GM19468 (cell line): ENCODE results near the gene PDZRN4.
"Not testable (repeated sequence)": the region's sequence is repeated elsewhere in the genome, so short reads cannot be mapped to it uniquely, and the experiment has no call there.

ENCODE experiments used
- ATAC-seq: cut with Tn5 transposase; IDR thresholded peaks from one replicate; pipeline ENCODE4 v1.9.1; 2021; ENCODE audit warnings: mild to moderate bottlenecking, moderate library complexity, moderate number of reproducible peaks; ENCODE audit not compliant: unreplicated experiment; ENCODE audit errors: extremely low read depth

Gene PDZRN4

DNA sequence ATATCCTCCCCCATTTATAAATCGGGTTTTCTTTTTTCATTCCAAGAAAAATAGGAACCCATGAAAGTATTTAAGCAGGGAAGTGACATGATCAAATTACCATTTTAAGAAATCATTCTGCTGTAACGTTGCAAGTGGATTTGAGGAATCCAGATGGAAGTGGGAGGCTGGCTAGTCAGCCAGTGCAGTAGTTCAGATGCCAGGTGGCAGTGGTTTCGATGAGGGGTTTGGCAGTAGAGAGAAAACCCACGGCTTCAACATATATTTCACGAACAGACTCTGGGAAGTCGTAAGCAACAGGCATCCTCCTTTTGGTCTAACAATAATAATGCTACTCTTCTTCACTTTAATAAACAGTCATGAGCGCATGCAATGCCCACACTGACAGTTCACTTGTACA, 25.0 kb downstream of the PDZRN4 start:
- ATAC-seq, result no peak

DNA sequence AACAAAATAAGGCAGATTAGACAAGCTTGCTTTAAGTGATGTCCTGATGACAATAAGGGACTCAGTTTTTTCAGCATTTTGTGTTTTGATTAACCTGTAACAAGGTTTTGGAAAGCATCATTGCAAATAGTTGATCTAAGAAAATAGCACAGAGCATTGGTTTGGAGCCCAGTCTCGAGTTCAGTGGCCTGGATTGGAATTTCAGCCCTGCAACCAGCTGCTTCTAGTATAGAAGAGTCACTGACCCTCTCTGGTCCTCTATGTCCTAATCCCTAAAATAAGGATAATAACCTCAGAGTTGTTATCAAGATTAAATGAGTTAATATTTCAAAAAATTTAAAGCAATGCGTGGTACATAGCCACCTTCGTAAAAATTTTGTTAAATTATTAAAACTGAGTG, 25.5 kb downstream of the PDZRN4 start:
- no peak for ATAC-seq

DNA sequence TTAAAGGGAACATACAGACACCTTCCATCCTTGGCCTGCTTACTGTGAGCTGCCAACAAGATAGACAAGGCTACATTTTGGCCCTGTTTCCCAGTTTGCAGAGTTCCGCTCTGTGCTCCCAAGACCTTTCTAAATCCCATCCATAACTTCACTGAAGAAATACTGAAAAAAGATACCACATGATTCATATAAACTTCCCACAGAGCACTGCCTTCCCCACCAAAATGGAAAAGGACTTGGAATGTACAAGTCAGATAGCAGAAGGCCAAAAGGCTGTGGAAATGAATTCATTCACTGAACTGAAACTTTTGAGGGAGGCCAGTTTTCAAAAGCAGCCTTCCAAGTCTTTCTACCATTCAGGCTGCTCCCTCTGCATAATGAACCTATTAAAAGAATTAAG, 29.6 kb downstream of the PDZRN4 start:
- ATAC-seq, result no peak

DNA sequence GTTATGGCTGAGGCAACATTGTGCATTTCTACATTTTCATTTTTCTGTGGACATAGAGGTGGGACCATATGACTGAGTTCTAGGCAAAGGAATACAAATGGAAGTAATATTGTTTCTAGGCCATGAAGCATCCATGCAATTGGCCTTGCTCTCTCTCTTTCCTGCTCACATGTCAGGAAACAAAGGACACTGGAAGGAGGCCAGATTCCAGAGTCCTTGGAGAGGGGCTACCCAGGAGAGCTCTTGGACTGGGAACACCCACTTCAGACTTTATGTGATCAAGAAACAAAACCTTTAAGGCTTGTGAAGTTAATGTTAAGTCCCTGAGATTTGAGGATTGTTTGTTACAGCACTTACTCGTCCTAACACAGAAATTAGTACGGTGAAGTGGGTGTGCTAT, 32.8 kb downstream of the PDZRN4 start:
- ATAC-seq, result no peak

DNA sequence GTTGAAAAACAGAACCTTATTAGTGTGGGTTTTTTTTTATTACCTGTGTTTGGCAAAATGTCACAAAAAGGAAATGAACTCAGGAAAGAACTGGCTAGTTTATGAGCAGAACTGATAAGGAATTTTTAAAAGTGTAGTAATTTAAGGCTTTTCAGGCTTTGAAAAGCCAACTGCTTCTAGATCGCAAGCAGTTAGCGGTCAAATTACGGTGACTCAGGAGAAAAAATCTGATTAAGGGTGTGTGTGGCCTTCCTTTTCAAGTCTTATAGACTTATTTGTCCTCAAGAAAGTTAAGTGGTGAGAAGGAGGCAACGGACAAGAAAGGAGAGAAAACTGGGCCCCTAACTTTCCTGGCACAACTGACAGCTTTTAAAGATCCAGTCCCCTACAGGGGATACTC, 33.4 kb downstream of the PDZRN4 start:
- no peak for ATAC-seq

DNA sequence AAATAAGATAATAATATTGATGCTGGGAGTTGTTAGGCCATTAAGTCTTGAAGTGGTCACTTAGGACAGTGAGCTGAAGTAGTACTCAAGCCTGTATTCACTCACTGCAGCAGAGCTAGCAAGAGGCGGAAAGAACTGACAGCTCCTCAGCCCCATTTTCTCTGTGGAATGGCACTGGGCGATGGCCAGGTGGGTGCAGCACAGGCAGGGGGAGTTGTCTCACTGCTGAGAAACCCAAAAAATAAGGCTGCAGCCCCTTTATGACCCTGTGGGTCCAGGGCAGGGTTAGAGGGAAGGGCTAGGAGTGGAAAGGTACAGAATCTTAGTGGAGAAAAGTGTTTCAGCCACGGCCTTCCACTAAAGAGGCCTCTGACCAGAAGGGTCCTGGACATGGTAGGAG, 35.5 kb downstream of the PDZRN4 start:
- ATAC-seq, result no peak

DNA sequence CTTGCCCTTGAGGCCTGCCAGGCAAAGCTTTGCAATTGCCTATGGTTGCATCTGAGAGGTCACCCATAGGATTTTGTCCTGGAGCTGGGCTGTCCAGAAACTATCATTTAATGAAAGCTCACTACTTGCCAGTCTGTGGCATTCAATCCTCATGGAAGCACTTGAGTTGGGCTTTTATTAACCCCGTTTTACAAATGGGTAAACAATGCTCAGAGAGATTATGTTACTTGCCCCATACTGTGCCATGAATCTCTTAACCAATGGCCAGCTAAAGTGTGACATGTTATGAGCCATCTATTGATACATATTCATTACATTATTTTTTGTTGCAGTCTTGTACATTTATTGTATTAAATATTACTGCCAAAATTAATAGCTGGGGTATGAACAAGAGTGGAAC, 35.9 kb downstream of the PDZRN4 start:
- no peak for ATAC-seq

DNA sequence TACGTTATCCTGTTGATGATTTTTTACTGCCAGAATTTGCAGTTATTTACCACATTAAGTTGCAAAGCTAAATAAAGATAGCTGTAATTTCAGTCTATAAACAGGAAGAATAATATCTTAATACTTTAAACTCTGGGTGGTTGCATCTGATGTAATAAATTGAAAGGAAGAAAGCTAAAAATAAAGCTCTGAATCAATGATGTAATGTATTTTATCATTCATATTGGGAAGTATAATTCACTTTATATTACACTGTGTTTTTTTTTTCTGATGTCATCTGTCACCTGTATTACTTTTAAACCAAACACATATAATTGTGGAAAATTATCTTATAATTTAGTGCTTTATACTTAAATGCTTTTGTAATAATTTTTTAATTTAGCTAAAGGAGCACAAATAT, 37.1 kb downstream of the PDZRN4 start:
- ATAC-seq, result no peak

DNA sequence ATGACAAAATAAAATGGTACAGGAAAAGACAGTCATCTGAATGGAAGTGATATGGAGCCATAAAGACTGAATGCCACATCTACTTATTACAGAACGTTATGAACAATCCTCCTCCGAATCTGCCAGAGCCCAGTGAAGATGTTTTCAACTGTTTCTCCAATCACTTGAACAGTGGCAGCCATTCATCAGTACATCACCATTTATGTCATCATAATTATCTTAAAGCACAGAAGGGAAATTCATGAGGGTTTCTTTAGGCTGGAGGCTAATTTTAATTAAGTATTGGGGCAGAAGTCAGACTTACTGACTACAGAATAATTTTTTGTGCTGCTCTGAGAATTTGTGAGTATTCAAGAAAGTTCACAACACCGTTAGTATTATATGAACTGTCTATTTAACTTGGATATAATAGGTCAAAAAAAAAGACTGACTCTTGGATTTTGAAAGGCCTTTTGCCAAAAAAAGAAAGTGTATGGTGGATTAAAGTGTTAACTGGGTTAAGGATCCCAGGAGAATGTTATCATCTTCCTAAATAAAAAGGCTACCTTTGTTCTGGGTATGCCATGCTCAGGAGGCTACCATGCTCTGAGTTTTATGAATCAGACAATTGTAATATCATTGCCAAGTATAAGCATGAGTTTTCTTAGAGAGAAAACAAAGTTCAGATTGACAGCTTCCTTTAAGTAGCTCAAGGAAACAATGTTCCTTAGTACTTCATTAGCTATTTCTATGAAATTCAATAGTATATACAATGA, 40.1 kb downstream of the PDZRN4 start:
- ATAC-seq, result no peak

DNA sequence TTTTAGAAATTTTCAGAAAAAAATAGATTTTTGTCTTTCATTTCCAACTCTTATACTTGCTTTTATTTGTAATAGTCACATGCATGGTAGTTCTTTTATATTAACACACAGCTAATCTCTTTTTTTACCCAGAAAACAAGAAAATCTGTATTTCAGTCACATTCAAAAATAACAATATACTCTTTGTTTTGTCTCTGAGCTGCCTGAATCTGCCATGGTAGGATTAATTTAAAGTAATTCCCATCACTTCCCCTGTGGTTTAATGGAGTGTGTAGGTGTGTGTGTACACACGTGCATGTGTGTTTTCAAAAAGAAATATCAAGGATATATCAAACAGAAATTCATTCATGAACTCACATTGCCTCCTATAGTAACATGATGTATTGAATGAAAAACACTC, 42.6 kb downstream of the PDZRN4 start:
- ATAC-seq, result no peak

DNA sequence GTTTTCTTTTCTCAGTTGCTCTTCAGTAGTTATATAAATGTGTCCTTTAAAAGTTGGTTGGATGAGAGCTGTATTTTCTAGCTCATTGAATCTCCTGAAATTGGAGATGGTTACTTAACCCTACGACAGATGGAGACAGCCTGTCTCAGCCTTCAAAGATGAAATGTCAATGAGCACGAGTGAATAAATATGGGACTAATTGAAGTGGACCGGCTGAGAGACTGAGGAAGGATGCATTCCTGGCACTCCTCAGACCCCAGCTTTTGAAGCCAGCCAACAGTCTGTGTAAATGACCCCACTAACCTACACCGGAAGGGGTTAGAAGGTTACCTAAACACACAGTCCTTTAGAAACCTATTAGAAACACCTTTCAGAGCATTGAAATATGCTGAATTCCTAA, 46.6 kb downstream of the PDZRN4 start:
- no peak for ATAC-seq

DNA sequence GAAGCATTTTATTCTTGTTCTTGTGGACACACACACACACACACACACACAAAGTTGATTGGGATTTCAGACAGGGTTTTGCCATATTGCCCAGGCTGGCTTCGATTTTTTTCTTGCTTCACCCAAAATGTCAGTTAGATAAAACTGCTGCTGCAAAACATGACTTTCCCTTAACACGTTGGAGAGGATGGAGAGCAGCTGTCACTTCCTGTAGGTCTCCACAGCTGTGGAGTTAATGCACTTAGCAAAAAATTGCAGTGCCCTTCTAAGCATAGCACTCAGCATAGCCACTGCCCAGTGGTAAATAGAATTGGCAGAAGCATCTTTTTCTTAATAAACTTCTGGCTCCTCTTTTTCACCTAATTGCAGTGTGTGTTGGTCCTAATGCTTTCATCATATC, 54.5 kb downstream of the PDZRN4 start:
- ATAC-seq, result no peak

DNA sequence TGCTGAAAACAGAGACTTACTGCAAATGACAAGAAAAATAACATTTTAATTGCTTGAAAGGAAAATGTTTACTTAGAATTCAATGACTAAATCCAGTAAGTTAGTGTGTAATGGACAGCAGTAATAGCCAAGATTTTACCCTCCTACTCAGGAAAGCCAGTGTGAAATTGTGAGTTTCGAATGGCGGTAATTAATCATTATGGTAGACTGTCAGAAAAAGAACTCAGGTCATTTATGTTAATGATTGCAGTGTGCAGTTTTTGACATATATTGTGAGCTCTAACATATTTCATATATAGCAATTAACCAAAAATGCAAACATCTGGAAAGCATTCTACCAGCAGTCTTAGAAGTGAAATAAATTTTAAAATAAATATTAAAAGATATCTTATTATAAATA, 60.3 kb downstream of the PDZRN4 start:
- no peak for ATAC-seq

DNA sequence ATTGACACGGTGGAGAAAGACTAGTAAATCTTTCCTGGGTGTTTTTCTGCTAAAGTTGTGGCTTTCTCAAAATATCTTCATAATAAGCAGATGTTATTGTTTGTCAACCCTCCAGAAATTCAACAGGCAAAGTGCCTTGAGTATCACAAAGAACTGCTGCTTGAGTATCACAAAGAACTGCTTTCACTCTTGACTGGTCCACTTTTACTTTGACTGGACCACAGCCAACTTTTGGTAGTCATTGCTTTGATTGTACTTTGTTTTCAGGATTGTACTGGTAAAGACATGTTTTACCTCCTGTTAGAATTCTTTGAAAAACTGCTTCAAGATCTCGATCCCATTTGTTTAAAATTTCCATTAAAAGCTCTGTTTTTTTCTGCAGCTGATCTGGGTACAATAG, 62.6 kb downstream of the PDZRN4 start:
- ATAC-seq, result no peak

DNA sequence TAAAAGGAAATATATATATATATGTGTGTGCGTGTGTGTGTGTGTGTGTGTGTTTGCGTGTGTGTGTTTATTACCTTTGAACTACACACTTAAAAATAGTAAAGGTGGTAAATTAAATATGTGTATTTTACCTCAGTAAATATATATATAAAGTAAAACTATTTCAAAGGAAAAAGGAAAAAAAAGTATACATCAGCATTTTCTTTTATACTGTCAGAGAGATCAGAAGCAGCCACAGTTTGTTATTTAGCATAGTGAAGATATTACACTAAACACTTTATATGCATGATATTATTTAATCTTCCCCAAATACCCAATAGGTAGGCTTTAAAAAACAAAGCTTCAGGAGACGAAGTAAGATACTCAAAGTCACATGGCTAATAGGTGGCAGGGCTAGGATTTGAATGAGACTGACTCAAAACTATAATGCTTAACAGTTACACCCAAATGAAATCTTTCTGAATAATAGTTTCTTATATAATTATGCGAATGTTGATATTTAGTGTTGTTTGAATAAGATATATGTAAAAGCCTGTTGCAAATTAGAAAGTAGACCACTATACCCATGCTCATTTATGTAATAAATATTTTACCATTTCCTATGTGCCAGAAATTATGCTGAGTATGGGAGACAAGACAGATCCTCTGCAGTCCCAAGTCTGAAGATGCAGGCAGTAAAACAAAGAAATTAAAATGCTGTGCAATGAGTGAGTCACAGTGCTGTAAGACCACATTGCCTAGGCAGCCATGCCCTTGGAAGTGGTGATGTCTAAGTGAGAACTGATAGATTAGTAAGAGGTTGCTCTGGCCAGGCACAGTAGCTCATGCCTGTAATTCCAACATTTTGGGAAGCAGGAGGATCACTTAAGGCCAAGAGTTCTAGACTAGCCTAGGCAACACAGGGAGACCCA, 66.1 kb downstream of the PDZRN4 start:
- ATAC-seq, result no peak

DNA sequence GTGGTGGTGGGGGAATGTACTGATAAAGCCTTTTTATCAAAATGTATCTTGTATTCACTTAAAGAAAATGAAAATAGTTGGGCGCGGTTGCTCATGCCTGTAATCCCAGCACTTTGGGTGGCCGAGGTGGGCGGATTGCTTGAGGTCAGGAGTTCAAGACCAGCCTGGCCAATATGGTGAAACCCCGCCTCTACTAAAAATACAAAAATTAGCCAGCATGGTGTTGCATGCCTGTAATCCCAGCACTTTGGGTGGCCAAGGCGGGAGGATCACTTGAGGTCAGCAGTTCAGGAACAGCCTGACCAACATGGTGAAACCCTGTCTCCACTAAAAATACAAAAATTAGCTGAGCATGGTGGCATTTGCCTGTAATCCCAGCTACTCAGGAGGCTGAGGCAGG, 75.1 kb downstream of the PDZRN4 start:
- not testable (repeated sequence) for ATAC-seq

DNA sequence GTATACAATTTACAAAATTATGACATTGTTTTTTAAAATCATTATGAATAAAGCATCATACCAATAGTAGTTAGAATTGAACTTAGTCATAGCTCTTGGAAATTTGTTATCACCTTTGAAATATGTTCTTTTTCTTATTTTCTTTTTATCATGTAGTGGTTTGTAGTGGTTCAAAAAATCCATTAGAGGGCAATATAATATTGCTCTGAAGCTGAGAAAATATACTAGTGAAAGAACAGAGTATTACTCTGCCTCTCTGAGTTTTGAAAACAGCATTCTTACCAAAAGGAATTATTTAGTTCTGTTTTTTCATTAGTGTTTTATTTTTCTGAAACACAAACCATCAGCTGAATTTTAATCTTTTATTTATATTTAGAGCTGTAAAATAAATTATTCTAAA, 76.2 kb downstream of the PDZRN4 start:
- no peak for ATAC-seq

DNA sequence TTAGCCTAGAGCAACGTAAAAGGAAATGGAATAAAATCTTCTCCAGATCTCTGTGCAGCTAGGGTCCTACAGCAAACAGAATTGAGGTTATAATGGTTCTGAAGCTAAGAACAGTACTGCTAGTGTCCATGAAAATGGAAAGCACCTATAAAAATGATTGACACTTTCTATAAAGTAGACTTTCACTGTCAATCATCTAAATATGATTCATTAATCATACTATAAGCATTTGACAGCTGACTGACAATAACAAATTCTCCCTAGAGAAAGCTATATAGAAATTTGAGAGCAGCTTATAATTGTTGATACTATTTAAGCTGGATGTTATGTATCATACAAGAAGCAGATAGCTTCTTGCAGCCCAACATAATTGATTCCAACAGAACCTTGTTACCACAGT, 80.9 kb downstream of the PDZRN4 start:
- no peak for ATAC-seq

DNA sequence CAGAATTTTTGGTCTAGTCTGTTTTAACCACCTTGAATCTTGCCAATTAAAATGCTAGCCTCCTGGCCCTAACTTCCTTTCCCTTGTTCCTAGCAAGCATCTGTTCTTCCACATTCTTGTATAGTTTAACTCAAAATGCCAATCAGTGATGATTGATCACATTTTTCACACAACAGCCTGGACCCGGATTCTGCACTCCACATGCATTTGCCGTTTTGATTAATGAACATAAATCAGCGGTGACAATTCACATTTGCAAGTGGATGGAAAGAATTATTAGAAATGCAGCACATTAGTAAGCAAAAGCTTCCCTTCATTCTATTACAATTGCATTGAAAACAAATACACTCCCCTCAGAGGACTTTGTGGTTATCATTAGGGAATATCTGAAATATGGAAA, 83.4 kb downstream of the PDZRN4 start:
- ATAC-seq, result no peak

DNA sequence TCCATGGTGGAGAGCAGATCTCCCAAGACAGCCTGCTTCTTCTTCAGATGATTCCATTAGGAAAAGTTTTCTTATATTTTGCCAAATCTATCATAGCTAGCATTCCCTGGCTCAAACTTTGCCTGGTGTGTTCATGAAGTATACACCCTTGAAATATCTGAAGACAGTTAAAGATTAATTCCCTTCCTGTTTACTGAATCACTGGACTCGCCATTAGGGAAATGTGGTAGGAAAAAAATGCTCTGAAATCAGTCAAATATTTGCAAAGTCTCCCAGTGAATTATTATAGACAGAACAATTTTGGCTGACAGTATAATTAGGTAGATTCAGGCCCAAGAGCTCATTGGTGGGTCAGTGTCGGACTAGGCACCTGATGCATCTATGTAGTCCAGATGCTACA, 86.5 kb downstream of the PDZRN4 start:
- ATAC-seq, result no peak

DNA sequence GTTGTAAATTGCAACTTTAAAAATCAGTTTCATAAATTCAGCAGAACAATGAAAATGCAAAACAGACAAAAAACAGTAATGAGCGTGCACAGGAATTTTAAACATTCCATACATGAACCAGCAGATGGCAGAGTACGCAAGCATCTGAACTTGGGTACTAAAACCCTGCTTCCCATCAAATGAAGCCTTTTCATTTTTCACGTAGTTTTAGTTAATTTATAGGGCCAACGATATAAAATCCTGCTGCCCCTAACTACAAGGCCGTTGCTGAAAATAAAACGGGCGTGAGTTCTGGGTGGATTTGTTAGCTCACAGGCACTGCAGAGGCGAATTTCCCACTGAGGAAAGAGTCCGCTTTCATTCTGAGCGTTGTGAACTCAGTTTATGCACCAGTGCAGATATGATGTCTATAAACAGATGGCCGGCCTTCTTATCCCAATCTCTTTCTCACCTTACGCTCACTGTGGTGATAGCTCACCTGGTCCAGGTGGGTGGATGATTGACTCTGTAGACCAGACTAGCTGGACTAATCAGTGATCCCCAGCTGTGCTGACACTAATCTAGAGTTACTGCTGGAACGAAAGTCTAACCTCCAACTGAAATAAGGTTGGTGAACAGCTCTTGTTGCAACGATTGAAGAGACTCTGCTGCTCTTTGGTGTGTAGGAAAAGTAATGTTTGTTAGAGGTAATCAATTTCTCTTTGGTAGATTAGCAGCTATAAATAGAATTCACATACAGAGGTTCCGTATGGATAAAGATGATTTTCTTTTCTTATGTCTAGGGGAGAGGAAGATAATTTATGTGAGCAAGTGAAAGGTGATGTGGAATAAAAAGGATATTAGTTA, 89.2 kb downstream of the PDZRN4 start:
- no peak for ATAC-seq
